Astrocyte (in vitro differentiated cells and primary cell): Measurements from ENCODE around the gene CCDC194. TPM values are rescaled to one million over a fixed set of nuclear protein-coding genes. Genes with fewer than 3 reads are reported as not detected.

ENCODE experiments used
- DNase-seq: peaks from one replicate; pipeline ENCODE4 v3.0.0-alpha.2; 2010; ENCODE audit warnings: low read depth
- FAIRE-seq: peaks from 2 replicates; lab custom pipeline; 2011; peaks lifted over from hg19 to GRCh38; lab: Jason Lieb, UNC
- H2AFZ ChIP-seq: 2 replicates; pipeline ENCODE4 v1.6.0; 2012; ENCODE audit warnings: low read depth, low read length, inconsistent platforms
- H3K27ac ChIP-seq: 2 replicates; pipeline ENCODE4 v1.5.1; 2011; ENCODE audit warnings: low read depth, low read length, inconsistent platforms
- H3K27me3 ChIP-seq: 2 replicates; pipeline ENCODE4 v1.6.0; 2011; ENCODE audit warnings: low read length, inconsistent platforms; ENCODE audit not compliant: insufficient read depth
- H3K36me3 ChIP-seq: 2 replicates; pipeline ENCODE4 v1.5.1; 2011; ENCODE audit warnings: low read length, inconsistent platforms; ENCODE audit not compliant: insufficient read depth
- H3K4me1 ChIP-seq: 2 replicates; pipeline ENCODE4 v1.5.1; 2011; ENCODE audit warnings: low read length, inconsistent platforms; ENCODE audit not compliant: insufficient read depth
- H3K4me2 ChIP-seq: 2 replicates; pipeline ENCODE4 v1.6.0; 2012; ENCODE audit warnings: low read length, inconsistent platforms
- H3K4me3 ChIP-seq: 2 replicates; pipeline ENCODE4 v1.5.1; 2011; ENCODE audit warnings: low read depth, mild to moderate bottlenecking, low read length, inconsistent platforms; ENCODE audit not compliant: insufficient read depth
- H3K79me2 ChIP-seq: 2 replicates; pipeline ENCODE4 v1.6.0; 2012; ENCODE audit warnings: mild to moderate bottlenecking, low read length, inconsistent platforms; ENCODE audit not compliant: insufficient read depth
- H3K9ac ChIP-seq: 2 replicates; pipeline ENCODE4 v1.6.0; 2012; ENCODE audit warnings: mild to moderate bottlenecking, low read length, inconsistent platforms
- H3K9me3 ChIP-seq: 2 replicates; pipeline ENCODE4 v1.5.1; 2012; ENCODE audit warnings: low read depth, mild to moderate bottlenecking, low read length, inconsistent platforms; ENCODE audit not compliant: insufficient read depth
- H4K20me1 ChIP-seq: 2 replicates; pipeline ENCODE4 v1.6.0; 2012; ENCODE audit warnings: low read length, inconsistent platforms; ENCODE audit not compliant: insufficient read depth
- H3K27ac Mint-ChIP-seq: one replicate; pipeline ENCODE4 v1.8.0; 2021; ENCODE audit warnings: mild to moderate bottlenecking, mixed read lengths; ENCODE audit not compliant: unreplicated experiment
- H3K27me3 Mint-ChIP-seq: one replicate; pipeline ENCODE4 v1.8.0; 2021; ENCODE audit warnings: low read depth, mixed read lengths; ENCODE audit not compliant: unreplicated experiment
- H3K36me3 Mint-ChIP-seq: one replicate; pipeline ENCODE4 v1.8.0; 2021; ENCODE audit warnings: low read depth, mixed read lengths; ENCODE audit not compliant: unreplicated experiment
- H3K4me1 Mint-ChIP-seq: one replicate; pipeline ENCODE4 v1.8.0; 2021; ENCODE audit warnings: low read depth, mixed read lengths; ENCODE audit not compliant: unreplicated experiment
- H3K4me3 Mint-ChIP-seq: one replicate; pipeline ENCODE4 v1.8.0; 2021; ENCODE audit warnings: mild to moderate bottlenecking, moderate library complexity, mixed read lengths; ENCODE audit not compliant: unreplicated experiment
- H3K9me3 Mint-ChIP-seq: one replicate; pipeline ENCODE4 v1.8.0; 2021; ENCODE audit warnings: mild to moderate bottlenecking, mixed read lengths; ENCODE audit not compliant: unreplicated experiment
- CTCF ChIP-seq: IDR thresholded peaks from 2 replicates; pipeline ENCODE4 v1.5.1; 2011; ENCODE audit warnings: low read depth, mild to moderate bottlenecking, inconsistent platforms, low read length, moderate library complexity; ENCODE audit not compliant: insufficient read depth
- EZH2 ChIP-seq: IDR thresholded peaks from 2 replicates; pipeline ENCODE4 v1.6.1; 2012; ENCODE audit warnings: mild to moderate bottlenecking, low read length, inconsistent platforms; ENCODE audit not compliant: insufficient read depth
- total RNA-seq: library from RNA; stranded (reverse); gene quantifications from 2 replicates; pipeline ENCODE4 v1.2.1, GENCODE V29; 2021

Gene CCDC194
- total RNA-seq, 1 donor from 2014 or later: 14.1 TPM

GRCh38 chr19:17389957-17390664, 3.9 kb downstream of the CCDC194 start:
- no peaks in the 10 kb centered on the region for H4K20me1 ChIP-seq
- peak overlapping the region; percentile 77 for H2AFZ ChIP-seq
- Mint-ChIP-seq H3K27ac (no peak overlapping the region), H3K4me3 (peak overlapping the region; percentile 83), H3K27me3 (no peaks in the 10 kb centered on the region), H3K36me3 (peaks cover 2% of the 10 kb centered on the region), H3K4me1 (peaks cover 1% of the 10 kb centered on the region), H3K9me3 (peaks cover 2% of the 10 kb centered on the region)
- H3K27ac ChIP-seq: no peak overlapping the region
- peak overlapping the region; percentile 60 for H3K4me3 ChIP-seq
- no peak for DNase-seq
- H3K9me3 ChIP-seq: peaks cover 3% of the 10 kb centered on the region
- peak overlapping the region; percentile 91 for H3K4me2 ChIP-seq
- peaks cover 5% of the 10 kb centered on the region for H3K27me3 ChIP-seq
- peaks cover 4% of the 10 kb centered on the region for H3K4me1 ChIP-seq
- no peak for FAIRE-seq
- no peaks in the 10 kb centered on the region for H3K79me2 ChIP-seq
- H3K36me3 ChIP-seq: no peaks in the 10 kb centered on the region
- H3K9ac ChIP-seq: peak overlapping the region; percentile 62
- TF ChIP-seq CTCF: peak; percentile 5
- TF ChIP-seq EZH2: no peak

GRCh38 chr19:17389288-17389687, 4.7 kb downstream of the CCDC194 start:
- no peaks in the 10 kb centered on the region for H3K4me1 Mint-ChIP-seq
- DNase-seq: no peak
- Histone ChIP-seq H2AFZ (no peak overlapping the region), H3K9me3 (peaks cover 3% of the 10 kb centered on the region), H3K27ac (no peak overlapping the region), H3K79me2 (no peaks in the 10 kb centered on the region), H3K4me3 (no peak overlapping the region), H3K36me3 (no peaks in the 10 kb centered on the region), H3K27me3 (peaks cover 5% of the 10 kb centered on the region), H4K20me1 (no peaks in the 10 kb centered on the region), H3K4me1 (peaks cover 4% of the 10 kb centered on the region), H3K4me2 (no peak overlapping the region), H3K9ac (no peak overlapping the region)
- peaks cover 2% of the 10 kb centered on the region for H3K36me3 Mint-ChIP-seq
- FAIRE-seq: no peak
- H3K27ac Mint-ChIP-seq: no peak overlapping the region
- no peak overlapping the region for H3K4me3 Mint-ChIP-seq
- no peaks in the 10 kb centered on the region for H3K27me3 Mint-ChIP-seq
- TF ChIP-seq EZH2 (no peak), CTCF (no peak)
- peaks cover 2% of the 10 kb centered on the region for H3K9me3 Mint-ChIP-seq

- Histone ChIP-seq H4K20me1 (no peaks in the 10 kb centered on the region), H3K9ac (no peak overlapping the region), H3K27me3 (peaks cover 3% of the 10 kb centered on the region), H3K9me3 (peaks cover 3% of the 10 kb centered on the region), H3K27ac (no peak overlapping the region), H3K4me2 (no peak overlapping the region), H3K4me3 (no peak overlapping the region), H2AFZ (no peak overlapping the region), H3K4me1 (peaks cover 4% of the 10 kb centered on the region), H3K36me3 (no peaks in the 10 kb centered on the region), H3K79me2 (no peaks in the 10 kb centered on the region)
- FAIRE-seq (no peak), DNase-seq (no peak)
- peaks cover 2% of the 10 kb centered on the region for H3K36me3 Mint-ChIP-seq
- peaks cover 2% of the 10 kb centered on the region for H3K9me3 Mint-ChIP-seq
- H3K4me1 Mint-ChIP-seq: no peaks in the 10 kb centered on the region
- H3K27ac Mint-ChIP-seq: no peak overlapping the region
- H3K4me3 Mint-ChIP-seq: no peak overlapping the region
- H3K27me3 Mint-ChIP-seq: no peaks in the 10 kb centered on the region
- TF ChIP-seq CTCF (peak; percentile 83), EZH2 (no peak)
Observed at GRCh38 chr19:17385878-17386611, 8.0 kb downstream of the CCDC194 start.
